ENCODE data around the gene SLC15A3. TPM values are rescaled to one million over a fixed set of nuclear protein-coding genes. Genes with fewer than 3 reads are reported as not detected.

The SLC15A3 gene
- polyA plus RNA-seq, 1 of the 3 experiments (the other 2 are of a cell fraction) = not detected

- Histone ChIP-seq H3K9me3 (no peaks in the 10 kb centered on the region), H3K36me3 (replicated peaks in 1 of 2; ENCODE audit: control insufficient read depth in 1 of 2, insufficient read depth in 2 of 2, low read length in 1 of 2) (peaks cover 84 to 91% of the 10 kb centered on the region in 2 experiments), H3K27me3 (ENCODE audit: insufficient read depth) (no peaks in the 10 kb centered on the region), H3K27ac (ENCODE audit: low read depth in 2 of 2, low read length in 1 of 2) (no peak overlapping the region), H3K9ac (no peak overlapping the region), H2AFZ (ENCODE audit: low read depth) (no peak overlapping the region), H3K4me2 (no peak overlapping the region), H3F3A (replicated peaks; ENCODE audit: insufficient read depth) (peaks cover 13% of the 10 kb centered on the region), H4K20me1 (ENCODE audit: insufficient read depth) (no peaks in the 10 kb centered on the region), H3K79me2 (ENCODE audit: insufficient read depth) (peaks cover 6% of the 10 kb centered on the region; the same call in 1 of the 2 replicates), H3K4me3 (ENCODE audit: low read depth in 2 of 2, low read length in 1 of 2) (no peak overlapping the region), H3K4me1 (ENCODE audit: control insufficient read depth in 1 of 2, insufficient read depth in 2 of 2, low read depth in 1 of 2, low read length in 1 of 2) (no peaks in the 10 kb centered on the region), H3K9me2 (no peaks in the 10 kb centered on the region)
- CTCF ChIA-PET = interaction anchor here (3.1 to 21.9 kb wide), 4 partner anchors 9 to 122 kb away, joined by 16 to 550 read pairs (median 39); partner anchors contain the start of gene CCDC86
- no peak for TF ChIP-seq FOXM1 (IDR thresholded peaks at IDR 0.05; ENCODE audit: low read depth)
- TF ChIP-seq NRF1 (IDR thresholded peaks at IDR 0.05; ENCODE audit: low read depth, low read length) = no peak
- no peak for TF ChIP-seq CHD2 (IDR thresholded peaks at IDR 0.05; ENCODE audit: low read length, partially characterized antibody)
- no peak for TF ChIP-seq RFX5 (IDR thresholded peaks at IDR 0.05; ENCODE audit: low read length)
- no peak for TF ChIP-seq PBX3 (IDR thresholded peaks at IDR 0.05)
- no peak for TF ChIP-seq JUND (IDR thresholded peaks at IDR 0.05)
- TF ChIP-seq SIN3A (IDR thresholded peaks at IDR 0.05; ENCODE audit: borderline replicate concordance, low read depth, low read length) = no peak
- TF ChIP-seq RCOR1 (IDR thresholded peaks at IDR 0.05; ENCODE audit: low read length) = no peak
- WGBS (ENCODE audit: low lambda C conversion rate) = 97% methylated on average over 4 of the region's 4 CpGs
- POLR2A ChIA-PET = no interaction called here
- DNase-seq = no peak
These were observed 54.5 kb downstream of the SLC15A3 start for GRCh38 chr11:60897496-60897895.

- no peak for TF ChIP-seq IRF3 (IDR thresholded peaks at IDR 0.05; ENCODE audit: low read depth, low read length)
- no peak for TF ChIP-seq EP300 (IDR thresholded peaks at IDR 0.05; ENCODE audit: borderline replicate concordance in 1 of 2, low read depth in 1 of 2, low read length in 1 of 2)
- TF ChIP-seq, protein P1, sequence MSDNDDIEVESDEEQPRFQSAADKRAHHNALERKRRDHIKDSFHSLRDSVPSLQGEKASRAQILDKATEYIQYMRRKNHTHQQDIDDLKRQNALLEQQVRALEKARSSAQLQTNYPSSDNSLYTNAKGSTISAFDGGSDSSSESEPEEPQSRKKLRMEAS (IDR thresholded peaks at IDR 0.05; ENCODE audit: low read depth) = no peak
- TF ChIP-seq, protein P2, sequence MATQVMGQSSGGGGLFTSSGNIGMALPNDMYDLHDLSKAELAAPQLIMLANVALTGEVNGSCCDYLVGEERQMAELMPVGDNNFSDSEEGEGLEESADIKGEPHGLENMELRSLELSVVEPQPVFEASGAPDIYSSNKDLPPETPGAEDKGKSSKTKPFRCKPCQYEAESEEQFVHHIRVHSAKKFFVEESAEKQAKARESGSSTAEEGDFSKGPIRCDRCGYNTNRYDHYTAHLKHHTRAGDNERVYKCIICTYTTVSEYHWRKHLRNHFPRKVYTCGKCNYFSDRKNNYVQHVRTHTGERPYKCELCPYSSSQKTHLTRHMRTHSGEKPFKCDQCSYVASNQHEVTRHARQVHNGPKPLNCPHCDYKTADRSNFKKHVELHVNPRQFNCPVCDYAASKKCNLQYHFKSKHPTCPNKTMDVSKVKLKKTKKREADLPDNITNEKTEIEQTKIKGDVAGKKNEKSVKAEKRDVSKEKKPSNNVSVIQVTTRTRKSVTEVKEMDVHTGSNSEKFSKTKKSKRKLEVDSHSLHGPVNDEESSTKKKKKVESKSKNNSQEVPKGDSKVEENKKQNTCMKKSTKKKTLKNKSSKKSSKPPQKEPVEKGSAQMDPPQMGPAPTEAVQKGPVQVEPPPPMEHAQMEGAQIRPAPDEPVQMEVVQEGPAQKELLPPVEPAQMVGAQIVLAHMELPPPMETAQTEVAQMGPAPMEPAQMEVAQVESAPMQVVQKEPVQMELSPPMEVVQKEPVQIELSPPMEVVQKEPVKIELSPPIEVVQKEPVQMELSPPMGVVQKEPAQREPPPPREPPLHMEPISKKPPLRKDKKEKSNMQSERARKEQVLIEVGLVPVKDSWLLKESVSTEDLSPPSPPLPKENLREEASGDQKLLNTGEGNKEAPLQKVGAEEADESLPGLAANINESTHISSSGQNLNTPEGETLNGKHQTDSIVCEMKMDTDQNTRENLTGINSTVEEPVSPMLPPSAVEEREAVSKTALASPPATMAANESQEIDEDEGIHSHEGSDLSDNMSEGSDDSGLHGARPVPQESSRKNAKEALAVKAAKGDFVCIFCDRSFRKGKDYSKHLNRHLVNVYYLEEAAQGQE (IDR thresholded peaks at IDR 0.05; ENCODE audit: low read depth, low read length) = no peak
- no peak for TF ChIP-seq MEF2A (IDR thresholded peaks at IDR 0.05; ENCODE audit: borderline replicate concordance, low read depth)
- TF ChIP-seq NRF1 (IDR thresholded peaks at IDR 0.05; ENCODE audit: low read depth, low read length) = no peak
- TF ChIP-seq RCOR1 (IDR thresholded peaks at IDR 0.05; ENCODE audit: low read length) = no peak
- no peak for TF ChIP-seq CHD2 (IDR thresholded peaks at IDR 0.05; ENCODE audit: low read length, partially characterized antibody)
- Histone ChIP-seq H3K27ac (ENCODE audit: low read depth in 2 of 2, low read length in 1 of 2) (no peak overlapping the region), H3K9ac (no peak overlapping the region), H3F3A (replicated peaks; ENCODE audit: insufficient read depth) (peaks cover 13% of the 10 kb centered on the region), H3K9me3 (no peaks in the 10 kb centered on the region), H3K9me2 (no peaks in the 10 kb centered on the region), H3K4me2 (no peak overlapping the region), H4K20me1 (ENCODE audit: insufficient read depth) (no peaks in the 10 kb centered on the region), H2AFZ (ENCODE audit: low read depth) (no peak overlapping the region), H3K4me3 (ENCODE audit: low read depth in 2 of 2, low read length in 1 of 2) (no peak overlapping the region), H3K27me3 (ENCODE audit: insufficient read depth) (no peaks in the 10 kb centered on the region), H3K4me1 (ENCODE audit: control insufficient read depth in 1 of 2, insufficient read depth in 2 of 2, low read depth in 1 of 2, low read length in 1 of 2) (peaks cover 0 to 11% of the 10 kb centered on the region in 2 experiments; a peak in 1 of 4 replicates), H3K79me2 (ENCODE audit: insufficient read depth) (no peaks in the 10 kb centered on the region), H3K36me3 (replicated peaks in 1 of 2; ENCODE audit: control insufficient read depth in 1 of 2, insufficient read depth in 2 of 2, low read length in 1 of 2) (peaks cover 68 to 83% of the 10 kb centered on the region in 2 experiments)
- DNase-seq = no peak
- CTCF ChIA-PET = interaction anchor here (0.6 to 21.9 kb wide), 4 partner anchors 9 to 120 kb away, joined by 3 to 550 read pairs (median 4); partner anchors contain the start of gene CCDC86
- POLR2A ChIA-PET = no interaction called here
- 97% methylated on average over 5 of the region's 5 CpGs for WGBS (ENCODE audit: low lambda C conversion rate)
These were observed 56.3 kb downstream of the SLC15A3 start for GRCh38 chr11:60895687-60896086.

Measured in SK-N-SH (cell line).